Liver (tissue), 9 donors: Measurements from ENCODE around the gene ETS1. TPM values are rescaled to one million over a fixed set of nuclear protein-coding genes. Genes with fewer than 3 reads are reported as not detected.

Source experiments
- DNase-seq: peaks from one replicate; pipeline ENCODE4 v3.0.0-alpha.2; 2017; ENCODE audit warnings: low spot score
- H3K27ac ChIP-seq, 2 donors: one replicate each; pipeline ENCODE4 v1.7.0; 2013; ENCODE audit warnings: inconsistent platforms in 2 of 2, low read length in 2 of 2, control low read depth in 1 of 2, low read depth in 1 of 2, mild to moderate bottlenecking in 1 of 2
- H3K27me3 ChIP-seq, 4 donors: one replicate each; pipeline versions ENCODE4 v1.6.1 to v1.7.0; 2013; ENCODE audit warnings: low read length in 3 of 4, inconsistent platforms in 1 of 4, mild to moderate bottlenecking in 1 of 4, moderate library complexity in 1 of 4; ENCODE audit not compliant: control insufficient read depth in 4 of 4, insufficient read depth in 4 of 4
- H3K36me3 ChIP-seq, 4 donors: one replicate each; pipeline versions ENCODE4 v1.6.1 to v1.7.0; 2013; ENCODE audit warnings: low read length in 3 of 4, mild to moderate bottlenecking in 3 of 4, low read depth in 1 of 4, moderate library complexity in 1 of 4; ENCODE audit not compliant: control insufficient read depth in 4 of 4, insufficient read depth in 3 of 4
- H3K4me1 ChIP-seq, 4 donors: one replicate each; pipeline versions ENCODE4 v1.6.1 to v1.7.0; 2013; ENCODE audit warnings: low read length in 3 of 4, mild to moderate bottlenecking in 3 of 4, moderate library complexity in 1 of 4; ENCODE audit not compliant: control insufficient read depth in 4 of 4, insufficient read depth in 4 of 4
- H3K4me3 ChIP-seq, 3 donors: one replicate each; pipeline versions ENCODE4 v1.6.1 to v1.7.0; 2013; ENCODE audit warnings: low read length in 3 of 3, control low read depth in 1 of 3, low read depth in 1 of 3, mild to moderate bottlenecking in 1 of 3
- H3K9ac ChIP-seq, 2 donors: one replicate each; pipeline ENCODE4 v1.7.0; 2013; ENCODE audit warnings: low read length in 2 of 2, mild to moderate bottlenecking in 2 of 2, moderate library complexity in 2 of 2, control low read depth in 1 of 2, low read depth in 1 of 2
- H3K9me3 ChIP-seq, 4 donors: one replicate each; pipeline versions ENCODE4 v1.6.1 to v1.7.0; 2013; ENCODE audit warnings: low read length in 3 of 4; ENCODE audit not compliant: control insufficient read depth in 4 of 4
- CTCF ChIP-seq: fragments of 150-350 bp; IDR thresholded peaks from 2 replicates; pipeline ENCODE4 v1.5.1; 2017; ENCODE audit warnings: improper control_type of control experiment, low read depth, low read length; ENCODE audit not compliant: missing input control
- EGR1 ChIP-seq, 2 donors: IDR thresholded peaks; 2 replicates each; pipeline ENCODE4 v1.6.1; 2016 to 2018; ENCODE audit warnings: antibody characterized with exemption in 2 of 2, low read depth in 2 of 2
- FOXA1 ChIP-seq: IDR thresholded peaks from 2 replicates; pipeline ENCODE4 v1.6.1; 2016; ENCODE audit warnings: antibody characterized with exemption
- FOXA2 ChIP-seq: IDR thresholded peaks from 2 replicates; pipeline ENCODE4 v1.6.1; 2016; ENCODE audit warnings: antibody characterized with exemption
- GABPA ChIP-seq, 2 donors: IDR thresholded peaks in 1 of 2; conservative IDR thresholded peaks in 1 of 2; 2 replicates each; pipeline ENCODE4 v1.6.1; 2016; ENCODE audit warnings: antibody characterized with exemption in 2 of 2, mild to moderate bottlenecking in 1 of 2, moderate library complexity in 1 of 2
- HNF4A ChIP-seq, 2 donors: conservative IDR thresholded peaks; 2 replicates each; pipeline ENCODE4 v1.6.1; 2016; ENCODE audit warnings: antibody characterized with exemption in 2 of 2, mild to moderate bottlenecking in 2 of 2
- HNF4G ChIP-seq: IDR thresholded peaks from 2 replicates; pipeline ENCODE4 v1.6.1; 2016; ENCODE audit warnings: antibody characterized with exemption
- JUND ChIP-seq, 2 donors: IDR thresholded peaks; 2 replicates each; pipeline ENCODE4 v1.6.1; 2016; ENCODE audit warnings: antibody characterized with exemption in 2 of 2
- MAX ChIP-seq: IDR thresholded peaks from 2 replicates; pipeline ENCODE4 v1.6.1; 2016; ENCODE audit warnings: antibody characterized with exemption
- NR2F2 ChIP-seq: IDR thresholded peaks from 2 replicates; pipeline ENCODE4 v1.6.1; 2016; ENCODE audit warnings: antibody characterized with exemption
- RAD21 ChIP-seq, 2 donors: IDR thresholded peaks; 2 replicates each; pipeline ENCODE4 v1.6.1; 2016; ENCODE audit warnings: antibody characterized with exemption in 2 of 2, mild to moderate bottlenecking in 2 of 2
- RXRA ChIP-seq, 2 donors: IDR thresholded peaks; 2 replicates each; pipeline ENCODE4 v1.6.1; 2017 to 2018; ENCODE audit warnings: antibody characterized with exemption in 2 of 2, mild to moderate bottlenecking in 1 of 2
- SP1 ChIP-seq: IDR thresholded peaks from 2 replicates; pipeline ENCODE4 v1.6.1; 2018; ENCODE audit warnings: antibody characterized with exemption, mild to moderate bottlenecking
- YY1 ChIP-seq: IDR thresholded peaks from 2 replicates; pipeline ENCODE4 v1.6.1; 2016; ENCODE audit warnings: antibody characterized with exemption, mild to moderate bottlenecking
- WGBS: extraction: QIAGEN DNeasy Blood & Tissue Kit; methylation state at CpG from one replicate; pipeline ENCODE4 v1.1.7; 2013; 5-methylcytosine and 5-hydroxymethylcytosine counted together
- polyA plus RNA-seq, 2 donors: library from polyadenylated mRNA; stranded (reverse) in 1 of 2; unstranded in 1 of 2; fragments of 200-250 nt in 1 of 2; fragments of >200 nt in 1 of 2; fragmentation: Nextera tagmentation in 1 of 2; extraction: Ambion mirVana in 1 of 2; gene quantifications; one replicate each; pipeline versions ENCODE4 v1.2.1 to v1.2.3, GENCODE V29; 2013 to 2015
- total RNA-seq, 2 donors: library from RNA; depleted of rRNA; stranded (reverse); fragments of >200 nt; gene quantifications; one replicate each; pipeline ENCODE4 v1.2.3, GENCODE V29; 2014
- TF ChIP-seq, protein P1 (sequence below): IDR thresholded peaks from 2 replicates; pipeline ENCODE4 v1.6.1; 2016; ENCODE audit warnings: antibody characterized with exemption
- TF ChIP-seq, protein P2 (sequence below): IDR thresholded peaks from 2 replicates; pipeline ENCODE4 v1.6.1; 2016; ENCODE audit warnings: antibody characterized with exemption
- donor health status: healthy.
- donor health status: healthy.
- donor health status: healthy.
- donor health status: healthy.
- donor health status: healthy.

The ETS1 gene
- total and polyA plus RNA-seq, 4 donors, result 4.8 to 30.0 (median 20.3) TPM

GRCh38 chr11:128508770-128509510 is 78.4 kb downstream of the ETS1 start:
- 67% methylated on average over 8 of the region's 8 CpGs for whole genome bisulfite sequencing
- Histone ChIP-seq H3K9ac (no peak overlapping the region), H3K4me1 (peaks cover 0 to 11% (median 0%) of the 10 kb centered on the region in 4 donors)

GRCh38 chr11:128507936-128508335 is 79.4 kb downstream of the ETS1 start:
- Histone ChIP-seq H3K9ac (peak overlapping the region in 1 of 2 donors; percentile 1), H3K27ac (peak overlapping the region; percentile 14 to 63), H3K4me1 (peaks cover 0 to 13% (median 0%) of the 10 kb centered on the region in 4 donors), H3K27me3 (no peaks in the 10 kb centered on the region), H3K9me3 (no peaks in the 10 kb centered on the region), H3K4me3 (no peak overlapping the region), H3K36me3 (no peaks in the 10 kb centered on the region)
- 56% methylated on average over 6 of the region's 6 CpGs for WGBS
- TF ChIP-seq SP1, result no peak
- TF ChIP-seq CTCF, result no peak
- no peak for TF ChIP-seq RXRA (IDR thresholded peaks at IDR 0.05)
- TF ChIP-seq NR2F2, result no peak
- no peak for DNase-seq

More at GRCh38 chr11:128508770-128509510, 78.4 kb downstream of the ETS1 start:
- Histone ChIP-seq H3K4me3 (no peak overlapping the region), H3K27ac (peak overlapping the region; percentile 19 to 47), H3K9me3 (no peaks in the 10 kb centered on the region), H3K27me3 (no peaks in the 10 kb centered on the region), H3K36me3 (no peaks in the 10 kb centered on the region)
- TF ChIP-seq GABPA (IDR thresholded peaks at IDR 0.05 in 1 of 2, conservative IDR thresholded peaks at IDR 0.05 in 1 of 2) (no peak), HNF4A (conservative IDR thresholded peaks at IDR 0.05) (no peak), HNF4G (no peak), EGR1 (IDR thresholded peaks at IDR 0.05; ENCODE audit: low read depth in 2 of 2) (no peak), FOXA2 (no peak), YY1 (no peak), FOXA1 (no peak), JUND (IDR thresholded peaks at IDR 0.05) (no peak), NR2F2 (no peak), MAX (no peak), CTCF (no peak), RXRA (IDR thresholded peaks at IDR 0.05) (no peak), RAD21 (IDR thresholded peaks at IDR 0.05) (no peak)
- TF ChIP-seq, protein P1, sequence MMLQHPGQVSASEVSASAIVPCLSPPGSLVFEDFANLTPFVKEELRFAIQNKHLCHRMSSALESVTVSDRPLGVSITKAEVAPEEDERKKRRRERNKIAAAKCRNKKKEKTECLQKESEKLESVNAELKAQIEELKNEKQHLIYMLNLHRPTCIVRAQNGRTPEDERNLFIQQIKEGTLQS, result no peak
- TF ChIP-seq, protein P2, sequence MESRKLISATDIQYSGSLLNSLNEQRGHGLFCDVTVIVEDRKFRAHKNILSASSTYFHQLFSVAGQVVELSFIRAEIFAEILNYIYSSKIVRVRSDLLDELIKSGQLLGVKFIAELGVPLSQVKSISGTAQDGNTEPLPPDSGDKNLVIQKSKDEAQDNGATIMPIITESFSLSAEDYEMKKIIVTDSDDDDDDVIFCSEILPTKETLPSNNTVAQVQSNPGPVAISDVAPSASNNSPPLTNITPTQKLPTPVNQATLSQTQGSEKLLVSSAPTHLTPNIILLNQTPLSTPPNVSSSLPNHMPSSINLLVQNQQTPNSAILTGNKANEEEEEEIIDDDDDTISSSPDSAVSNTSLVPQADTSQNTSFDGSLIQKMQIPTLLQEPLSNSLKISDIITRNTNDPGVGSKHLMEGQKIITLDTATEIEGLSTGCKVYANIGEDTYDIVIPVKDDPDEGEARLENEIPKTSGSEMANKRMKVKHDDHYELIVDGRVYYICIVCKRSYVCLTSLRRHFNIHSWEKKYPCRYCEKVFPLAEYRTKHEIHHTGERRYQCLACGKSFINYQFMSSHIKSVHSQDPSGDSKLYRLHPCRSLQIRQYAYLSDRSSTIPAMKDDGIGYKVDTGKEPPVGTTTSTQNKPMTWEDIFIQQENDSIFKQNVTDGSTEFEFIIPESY, result no peak
- no peak for DNase-seq
